HG03175 (cell line): Measurements from ENCODE around the gene EGFR.
"Not testable (repeated sequence)": the region's sequence is repeated elsewhere in the genome, so short reads cannot be mapped to it uniquely, and the experiment has no call there.

Experiments used
- ATAC-seq: cut with Tn5 transposase; IDR thresholded peaks from one replicate; pipeline ENCODE4 v1.9.1; 2021; ENCODE audit warnings: mild to moderate bottlenecking, moderate library complexity; ENCODE audit not compliant: unreplicated experiment

Gene EGFR

DNA sequence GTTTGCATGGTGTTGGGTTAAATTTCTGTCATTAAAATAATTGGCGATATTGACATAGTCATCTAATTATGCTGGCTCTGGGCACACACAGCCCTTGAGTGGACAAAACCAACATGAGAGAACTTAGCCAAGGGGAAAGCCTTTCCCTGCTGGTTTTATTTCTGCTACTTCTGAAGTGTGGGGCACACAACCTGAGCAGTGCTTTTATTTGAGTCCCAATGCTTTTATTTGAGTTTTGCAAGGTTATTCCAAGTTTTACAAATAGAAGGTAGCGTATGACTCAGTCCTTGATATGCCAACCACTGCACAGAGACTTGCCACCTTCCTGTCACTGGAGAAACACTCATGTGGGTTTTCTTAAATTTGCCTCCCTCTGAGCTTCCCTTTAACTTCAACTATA lies 145.7 kb downstream of the EGFR start:
- no peak for ATAC-seq

DNA sequence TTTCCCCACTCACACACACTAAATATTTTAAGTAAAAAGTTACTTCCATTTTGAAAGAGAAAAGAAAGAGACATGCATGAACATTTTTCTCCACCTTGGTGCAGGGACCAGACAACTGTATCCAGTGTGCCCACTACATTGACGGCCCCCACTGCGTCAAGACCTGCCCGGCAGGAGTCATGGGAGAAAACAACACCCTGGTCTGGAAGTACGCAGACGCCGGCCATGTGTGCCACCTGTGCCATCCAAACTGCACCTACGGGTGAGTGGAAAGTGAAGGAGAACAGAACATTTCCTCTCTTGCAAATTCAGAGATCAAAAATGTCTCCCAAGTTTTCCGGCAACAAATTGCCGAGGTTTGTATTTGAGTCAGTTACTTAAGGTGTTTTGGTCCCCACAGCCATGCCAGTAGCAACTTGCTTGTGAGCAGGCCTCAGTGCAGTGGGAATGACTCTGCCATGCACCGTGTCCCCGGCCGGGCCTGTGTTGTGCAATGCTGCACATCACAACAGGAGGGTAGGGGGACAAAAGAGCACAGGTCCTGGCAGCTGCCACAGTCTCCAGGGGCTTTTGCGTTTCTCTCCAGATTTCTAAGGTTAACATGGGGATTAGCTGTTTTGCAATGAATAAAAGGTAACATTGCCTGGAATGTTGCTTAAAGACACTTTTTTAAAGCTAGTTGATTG lies 146.5 kb downstream of the EGFR start:
- ATAC-seq: no peak

DNA sequence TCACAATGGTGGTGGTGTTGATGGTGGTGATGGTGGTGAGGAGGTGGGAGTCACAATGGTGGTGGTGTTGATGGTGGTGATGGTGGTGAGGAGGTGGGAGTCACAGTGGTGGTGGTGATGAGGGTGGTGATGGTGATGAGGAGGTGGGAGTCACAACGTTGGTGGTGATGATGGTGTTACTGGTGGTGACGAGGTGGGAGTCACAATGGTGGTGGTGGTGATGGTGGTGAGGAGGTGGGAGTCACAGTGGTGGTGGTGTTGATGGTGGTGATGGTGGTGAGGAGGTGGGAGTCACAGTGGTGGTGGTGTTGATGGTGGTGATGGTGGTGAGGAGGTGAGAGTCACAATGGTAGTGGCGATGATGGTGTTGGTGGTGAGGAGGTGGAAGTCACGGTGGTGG lies 148.5 kb downstream of the EGFR start:
- not testable (repeated sequence) for ATAC-seq

DNA sequence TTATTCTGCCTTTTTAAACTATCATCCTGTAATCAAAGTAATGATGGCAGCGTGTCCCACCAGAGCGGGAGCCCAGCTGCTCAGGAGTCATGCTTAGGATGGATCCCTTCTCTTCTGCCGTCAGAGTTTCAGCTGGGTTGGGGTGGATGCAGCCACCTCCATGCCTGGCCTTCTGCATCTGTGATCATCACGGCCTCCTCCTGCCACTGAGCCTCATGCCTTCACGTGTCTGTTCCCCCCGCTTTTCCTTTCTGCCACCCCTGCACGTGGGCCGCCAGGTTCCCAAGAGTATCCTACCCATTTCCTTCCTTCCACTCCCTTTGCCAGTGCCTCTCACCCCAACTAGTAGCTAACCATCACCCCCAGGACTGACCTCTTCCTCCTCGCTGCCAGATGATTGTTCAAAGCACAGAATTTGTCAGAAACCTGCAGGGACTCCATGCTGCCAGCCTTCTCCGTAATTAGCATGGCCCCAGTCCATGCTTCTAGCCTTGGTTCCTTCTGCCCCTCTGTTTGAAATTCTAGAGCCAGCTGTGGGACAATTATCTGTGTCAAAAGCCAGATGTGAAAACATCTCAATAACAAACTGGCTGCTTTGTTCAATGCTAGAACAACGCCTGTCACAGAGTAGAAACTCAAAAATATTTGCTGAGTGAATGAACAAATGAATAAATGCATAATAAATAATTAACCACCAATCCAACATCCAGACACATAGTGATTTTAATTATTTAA lies 151.7 kb downstream of the EGFR start:
- no peak for ATAC-seq

DNA sequence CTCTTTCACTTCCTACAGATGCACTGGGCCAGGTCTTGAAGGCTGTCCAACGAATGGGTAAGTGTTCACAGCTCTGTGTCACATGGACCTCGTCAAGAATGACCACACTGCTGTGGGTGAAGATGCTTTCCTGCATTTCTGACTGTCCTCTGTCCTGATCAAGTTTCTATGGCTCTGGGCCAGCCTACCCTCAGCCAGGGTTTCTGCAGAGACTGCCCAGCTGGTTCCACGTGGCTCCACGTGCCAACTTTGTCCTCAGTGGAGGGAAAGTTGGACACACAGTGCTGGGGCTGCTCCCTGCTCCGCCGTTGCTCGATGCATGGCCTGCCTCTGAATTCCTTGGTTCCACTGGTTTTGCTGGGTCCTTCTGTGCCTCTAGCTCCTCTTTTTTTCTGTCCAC lies 152.3 kb downstream of the EGFR start:
- no peak for ATAC-seq

DNA sequence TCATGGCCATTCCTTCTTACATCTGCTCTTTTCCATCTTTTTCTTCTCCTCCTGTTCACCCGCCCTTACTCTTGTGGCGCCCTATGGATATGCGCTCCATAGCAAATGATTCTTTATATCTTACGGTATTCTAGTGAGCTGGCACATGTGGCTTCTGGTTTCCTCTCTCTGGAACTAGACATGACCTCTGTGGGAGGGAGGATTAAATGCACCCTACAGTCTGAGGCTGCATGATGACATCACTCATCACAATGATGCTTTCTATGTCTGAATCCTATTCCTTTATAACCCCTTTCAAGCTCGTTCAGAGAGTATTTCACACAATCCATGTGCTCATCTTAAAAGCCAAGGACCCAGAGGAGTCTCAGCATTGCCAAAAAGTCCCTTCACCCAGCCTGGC lies 153.3 kb downstream of the EGFR start:
- no peak for ATAC-seq

DNA sequence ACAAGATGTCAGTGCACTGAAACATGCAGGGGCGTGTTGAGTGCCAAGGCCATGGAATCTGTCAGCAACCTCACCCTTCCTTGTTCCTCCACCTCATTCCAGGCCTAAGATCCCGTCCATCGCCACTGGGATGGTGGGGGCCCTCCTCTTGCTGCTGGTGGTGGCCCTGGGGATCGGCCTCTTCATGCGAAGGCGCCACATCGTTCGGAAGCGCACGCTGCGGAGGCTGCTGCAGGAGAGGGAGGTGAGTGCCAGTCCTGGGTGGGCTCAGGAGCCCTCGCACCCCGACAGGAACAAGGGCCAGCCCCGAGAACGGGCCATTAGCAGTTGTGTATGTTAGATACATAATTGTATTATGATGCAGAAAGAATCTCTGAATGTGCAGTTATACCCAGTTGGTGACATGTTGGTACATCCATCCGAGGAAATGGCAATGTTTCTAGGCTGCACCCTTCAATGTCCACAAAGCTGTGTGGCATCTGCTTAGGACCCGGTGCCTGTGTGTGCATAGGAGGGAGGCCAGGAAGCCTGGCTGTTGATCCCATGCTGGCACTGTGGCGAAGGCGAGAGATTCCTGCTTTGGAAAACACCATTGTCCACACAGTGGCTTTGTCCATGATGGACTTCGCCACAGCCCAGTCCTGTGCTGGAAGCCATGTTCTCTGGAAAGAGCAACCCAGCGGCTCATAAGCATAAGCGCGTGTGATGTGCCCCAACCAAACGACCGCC lies 154.2 kb downstream of the EGFR start:
- no peak for ATAC-seq

DNA sequence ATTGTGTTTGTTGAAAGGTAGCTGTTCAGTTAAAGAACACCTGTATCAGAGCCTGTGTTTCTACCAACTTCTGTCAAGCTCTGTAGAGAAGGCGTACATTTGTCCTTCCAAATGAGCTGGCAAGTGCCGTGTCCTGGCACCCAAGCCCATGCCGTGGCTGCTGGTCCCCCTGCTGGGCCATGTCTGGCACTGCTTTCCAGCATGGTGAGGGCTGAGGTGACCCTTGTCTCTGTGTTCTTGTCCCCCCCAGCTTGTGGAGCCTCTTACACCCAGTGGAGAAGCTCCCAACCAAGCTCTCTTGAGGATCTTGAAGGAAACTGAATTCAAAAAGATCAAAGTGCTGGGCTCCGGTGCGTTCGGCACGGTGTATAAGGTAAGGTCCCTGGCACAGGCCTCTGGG lies 154.9 kb downstream of the EGFR start:
- no peak for ATAC-seq

DNA sequence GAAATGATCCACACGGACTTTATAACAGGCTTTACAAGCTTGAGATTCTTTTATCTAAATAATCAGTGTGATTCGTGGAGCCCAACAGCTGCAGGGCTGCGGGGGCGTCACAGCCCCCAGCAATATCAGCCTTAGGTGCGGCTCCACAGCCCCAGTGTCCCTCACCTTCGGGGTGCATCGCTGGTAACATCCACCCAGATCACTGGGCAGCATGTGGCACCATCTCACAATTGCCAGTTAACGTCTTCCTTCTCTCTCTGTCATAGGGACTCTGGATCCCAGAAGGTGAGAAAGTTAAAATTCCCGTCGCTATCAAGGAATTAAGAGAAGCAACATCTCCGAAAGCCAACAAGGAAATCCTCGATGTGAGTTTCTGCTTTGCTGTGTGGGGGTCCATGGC lies 155.6 kb downstream of the EGFR start:
- ATAC-seq: no peak

DNA sequence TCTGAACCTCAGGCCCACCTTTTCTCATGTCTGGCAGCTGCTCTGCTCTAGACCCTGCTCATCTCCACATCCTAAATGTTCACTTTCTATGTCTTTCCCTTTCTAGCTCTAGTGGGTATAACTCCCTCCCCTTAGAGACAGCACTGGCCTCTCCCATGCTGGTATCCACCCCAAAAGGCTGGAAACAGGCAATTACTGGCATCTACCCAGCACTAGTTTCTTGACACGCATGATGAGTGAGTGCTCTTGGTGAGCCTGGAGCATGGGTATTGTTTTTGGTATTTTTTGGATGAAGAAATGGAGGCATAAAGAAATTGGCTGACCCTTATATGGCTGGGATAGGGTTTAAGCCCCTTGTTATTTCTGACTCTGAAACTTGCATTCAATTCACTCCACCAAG lies 156.0 kb downstream of the EGFR start:
- ATAC-seq: no peak

DNA sequence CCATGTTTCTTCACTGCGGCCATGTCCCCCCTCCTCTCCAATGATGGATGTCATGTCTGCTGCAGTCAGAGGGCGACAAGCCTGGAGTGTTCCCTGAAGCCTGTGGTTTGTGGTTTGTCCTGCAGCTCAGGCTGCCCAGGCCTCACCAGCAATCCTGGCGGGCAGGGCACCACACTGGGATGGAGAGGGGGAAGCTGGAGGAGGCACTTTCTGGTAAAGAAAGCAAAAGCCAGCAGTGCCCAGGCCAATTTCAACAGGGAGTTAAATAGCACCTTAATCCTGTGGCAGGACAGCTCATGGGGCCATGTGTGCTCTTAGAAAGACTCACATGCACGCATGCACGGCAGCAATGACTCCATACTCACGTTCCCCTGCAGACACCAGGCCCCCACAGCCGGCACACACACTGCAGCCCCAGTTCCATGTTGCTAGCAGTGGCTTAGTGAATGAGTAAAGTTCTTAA lies 158.3 kb downstream of the EGFR start:
- ATAC-seq: no peak

DNA sequence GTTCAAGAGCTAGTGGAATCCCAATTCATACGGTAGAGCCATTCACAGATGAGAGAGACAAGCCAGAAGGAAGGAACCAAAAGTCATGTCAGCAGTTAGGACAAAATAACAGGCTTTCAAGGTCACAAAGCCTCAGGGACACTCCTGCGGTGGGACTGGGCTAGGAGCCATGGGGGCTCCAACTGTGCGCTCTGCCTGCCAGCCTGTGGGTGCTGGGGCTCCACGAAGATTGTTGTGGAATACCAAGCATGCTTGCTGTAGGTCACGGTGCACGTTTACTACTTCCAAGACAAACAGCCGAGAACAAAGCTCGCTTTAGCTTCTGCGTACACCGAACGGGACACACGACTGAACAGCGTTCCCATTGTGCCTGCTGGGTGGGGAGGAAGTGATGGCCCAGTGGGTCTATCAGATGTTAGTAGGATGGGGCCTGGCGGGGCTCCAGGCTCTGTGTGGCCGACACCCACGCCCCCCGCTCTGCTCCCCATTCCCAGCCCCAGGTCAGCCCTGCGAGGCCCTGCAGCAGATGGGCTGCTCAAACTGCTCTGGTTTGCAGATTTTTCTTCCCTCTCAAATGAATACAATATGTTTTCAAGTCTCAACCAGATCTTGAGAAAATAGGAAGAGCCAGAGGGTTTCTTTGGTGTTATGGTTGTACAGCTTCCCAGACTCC lies 158.9 kb downstream of the EGFR start:
- no peak for ATAC-seq

DNA sequence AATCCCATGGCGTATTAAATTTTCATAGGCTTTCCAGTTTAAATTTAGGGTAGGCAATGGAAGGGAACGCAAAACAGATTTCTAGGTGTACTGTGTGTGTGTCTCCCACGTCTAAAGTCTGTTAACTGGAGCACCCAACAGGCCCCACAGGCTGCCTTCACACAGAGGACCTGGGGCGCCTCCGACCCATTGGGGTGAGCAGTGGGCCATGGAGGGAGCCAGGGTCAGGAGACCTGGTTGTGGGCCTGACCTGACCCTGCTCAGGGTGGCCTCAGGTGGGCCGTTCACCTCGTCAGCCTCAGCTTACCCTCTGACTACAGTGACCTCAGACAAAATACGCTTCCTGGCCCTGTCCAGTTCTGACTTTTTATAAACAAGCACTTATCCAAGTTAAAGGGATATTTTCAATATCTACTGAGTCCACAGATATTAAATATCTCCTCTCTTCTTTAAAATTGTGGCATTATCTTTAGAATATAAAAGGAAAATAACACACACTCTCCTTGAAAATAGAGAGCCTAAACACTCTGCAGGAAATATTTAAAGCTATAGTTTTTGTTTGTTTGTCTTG lies 159.6 kb downstream of the EGFR start:
- no peak for ATAC-seq

DNA sequence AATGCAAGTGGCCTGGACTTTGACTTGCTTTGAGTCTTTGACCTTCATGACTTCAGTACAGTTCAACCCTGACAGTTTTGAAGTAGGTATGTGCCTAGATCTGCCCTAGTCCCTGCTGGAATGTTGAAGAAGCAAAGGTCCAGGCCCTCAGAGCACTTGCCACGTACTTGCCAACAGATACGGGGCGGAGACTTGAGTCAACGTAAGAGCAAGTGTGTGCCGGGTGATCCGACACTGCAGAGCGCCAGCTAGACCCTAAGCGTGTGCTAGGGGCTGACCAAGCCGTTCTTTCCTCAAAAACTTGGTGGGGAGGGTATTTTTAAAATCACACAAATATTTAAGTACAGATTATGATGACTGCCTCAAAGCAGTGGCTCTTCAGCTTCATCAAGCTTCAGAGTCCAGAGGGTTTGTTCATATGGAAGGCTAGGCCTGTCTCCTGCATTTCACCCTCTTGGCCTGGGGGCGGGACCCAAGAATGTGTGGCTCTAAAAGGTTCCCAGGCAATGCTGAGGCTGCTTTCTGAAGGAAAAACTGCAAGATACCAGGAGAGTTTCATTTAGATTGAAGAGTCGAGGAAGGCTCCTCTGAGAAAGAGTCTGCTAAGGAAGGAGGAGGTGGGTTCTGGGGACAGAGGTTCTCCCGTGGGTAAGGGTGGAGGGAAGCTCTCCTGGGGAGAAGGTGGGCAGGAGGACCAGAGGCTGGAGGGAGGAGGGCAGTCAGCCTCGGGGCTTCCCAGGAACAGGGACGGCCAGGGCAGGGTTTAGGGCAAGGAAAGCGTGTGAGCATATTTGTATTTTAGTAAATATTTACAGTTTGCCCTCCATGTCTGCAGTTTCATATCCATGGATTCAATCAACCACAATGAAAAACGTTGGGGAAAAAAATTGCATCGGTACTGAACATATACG lies 160.3 kb downstream of the EGFR start:
- no peak for ATAC-seq

DNA sequence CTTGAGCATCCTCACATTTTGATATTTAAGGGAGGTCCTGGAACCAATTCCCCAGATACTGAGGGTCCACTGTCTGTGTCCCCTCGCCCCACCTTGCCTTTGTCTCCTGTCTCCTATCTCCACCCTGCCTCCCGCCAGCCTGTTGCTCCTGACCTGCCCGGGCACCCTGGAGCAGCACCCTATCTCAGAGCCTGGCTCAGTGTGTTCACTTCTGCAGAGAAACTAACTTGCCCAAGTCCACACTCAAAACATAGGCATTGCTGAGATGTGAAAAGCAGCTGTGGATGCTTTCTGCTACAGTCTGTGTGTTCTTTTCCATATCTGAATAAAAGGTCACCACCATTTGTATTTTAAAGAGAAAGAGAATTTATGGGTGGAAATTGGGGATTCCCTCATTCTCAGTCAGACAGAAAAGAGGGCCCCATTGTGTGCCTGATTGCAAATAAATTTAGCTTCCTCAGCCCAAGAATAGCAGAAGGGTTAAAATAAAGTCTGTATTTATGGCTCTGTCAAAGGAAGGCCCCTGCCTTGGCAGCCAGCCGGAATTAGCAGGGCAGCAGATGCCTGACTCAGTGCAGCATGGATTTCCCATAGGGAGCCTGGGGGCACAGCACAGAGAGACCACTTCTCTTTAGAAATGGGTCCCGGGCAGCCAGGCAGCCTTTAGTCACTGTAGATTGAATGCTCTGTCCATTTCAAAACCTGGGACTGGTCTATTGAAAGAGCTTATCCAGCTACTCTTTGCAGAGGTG lies 161.3 kb downstream of the EGFR start:
- no peak for ATAC-seq

DNA sequence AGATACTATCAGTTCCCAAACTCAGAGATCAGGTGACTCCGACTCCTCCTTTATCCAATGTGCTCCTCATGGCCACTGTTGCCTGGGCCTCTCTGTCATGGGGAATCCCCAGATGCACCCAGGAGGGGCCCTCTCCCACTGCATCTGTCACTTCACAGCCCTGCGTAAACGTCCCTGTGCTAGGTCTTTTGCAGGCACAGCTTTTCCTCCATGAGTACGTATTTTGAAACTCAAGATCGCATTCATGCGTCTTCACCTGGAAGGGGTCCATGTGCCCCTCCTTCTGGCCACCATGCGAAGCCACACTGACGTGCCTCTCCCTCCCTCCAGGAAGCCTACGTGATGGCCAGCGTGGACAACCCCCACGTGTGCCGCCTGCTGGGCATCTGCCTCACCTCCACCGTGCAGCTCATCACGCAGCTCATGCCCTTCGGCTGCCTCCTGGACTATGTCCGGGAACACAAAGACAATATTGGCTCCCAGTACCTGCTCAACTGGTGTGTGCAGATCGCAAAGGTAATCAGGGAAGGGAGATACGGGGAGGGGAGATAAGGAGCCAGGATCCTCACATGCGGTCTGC lies 162.2 kb downstream of the EGFR start:
- ATAC-seq: no peak

DNA sequence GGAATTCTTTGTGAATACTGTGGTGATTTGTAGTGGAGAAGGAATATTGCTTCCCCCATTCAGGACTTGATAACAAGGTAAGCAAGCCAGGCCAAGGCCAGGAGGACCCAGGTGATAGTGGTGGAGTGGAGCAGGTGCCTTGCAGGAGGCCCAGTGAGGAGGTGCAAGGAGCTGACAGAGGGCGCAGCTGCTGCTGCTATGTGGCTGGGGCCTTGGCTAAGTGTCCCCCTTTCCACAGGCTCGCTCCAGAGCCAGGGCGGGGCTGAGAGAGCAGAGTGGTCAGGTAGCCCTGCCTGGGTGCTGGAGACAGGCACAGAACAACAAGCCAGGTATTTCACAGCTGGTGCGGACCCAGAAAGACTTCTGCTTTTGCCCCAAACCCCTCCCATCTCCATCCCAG lies 162.9 kb downstream of the EGFR start:
- no peak for ATAC-seq

DNA sequence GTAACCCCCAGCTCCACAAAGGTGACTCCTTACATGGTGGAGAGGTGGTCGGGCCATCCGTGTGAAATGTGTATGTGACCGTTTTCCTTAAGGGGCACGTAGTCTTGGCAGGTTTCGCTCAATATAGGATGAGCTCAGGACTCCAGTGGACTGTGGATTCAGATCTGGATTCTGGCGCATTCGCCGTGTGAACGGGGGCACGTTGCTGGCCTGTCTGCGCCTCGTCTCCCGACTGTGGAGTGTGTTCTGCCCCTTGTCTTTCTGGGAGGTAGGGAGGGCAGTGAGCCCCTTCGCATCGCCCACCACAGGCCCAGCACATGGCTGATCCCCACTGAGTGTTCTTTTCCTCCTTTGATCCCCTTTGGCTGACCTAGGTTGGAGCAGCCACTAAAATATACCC lies 165.1 kb downstream of the EGFR start:
- ATAC-seq: no peak

DNA sequence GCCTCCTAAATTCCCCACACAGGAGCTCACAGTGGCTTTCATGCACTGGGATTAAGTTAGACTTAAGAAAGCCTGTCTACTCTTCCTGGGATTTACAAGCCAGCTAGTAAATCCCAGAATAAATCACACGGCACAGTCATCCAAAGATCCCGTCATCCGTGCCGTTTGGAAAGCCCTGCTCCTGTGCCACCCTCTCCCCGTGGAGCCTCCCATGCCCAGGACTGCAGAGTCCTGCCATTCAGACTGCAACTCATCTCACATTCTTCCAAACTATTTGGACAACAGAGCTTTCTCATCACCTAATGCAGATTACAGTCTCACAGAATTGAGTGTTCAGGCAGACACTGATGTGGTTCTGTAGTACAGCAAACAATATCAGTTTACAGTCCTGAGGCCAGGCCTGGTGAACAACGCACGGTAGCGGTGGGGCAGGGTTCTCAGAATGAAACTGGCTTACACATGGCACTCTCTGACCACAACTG lies 166.5 kb downstream of the EGFR start:
- ATAC-seq: no peak
